Activated effector memory CD4-positive, alpha-beta T cell treated with anti-CD3 and anti-CD28 coated beads, Interleukin-2, amount 50 U/mL, for 16 hours (primary cell): ENCODE data around the gene TSPAN32.
"Not testable (repeated sequence)": the region's sequence is repeated elsewhere in the genome, so short reads cannot be mapped to it uniquely, and the experiment has no call there.

ENCODE experiments used
- DNase-seq: peaks from one replicate; pipeline ENCODE4 v3.0.0-alpha.2; 2020

Gene TSPAN32

GRCh38 chr11:2346014-2346413 lies 44.2 kb downstream of the TSPAN32 start:
- DNase-seq, result peak; percentile 25

DNA sequence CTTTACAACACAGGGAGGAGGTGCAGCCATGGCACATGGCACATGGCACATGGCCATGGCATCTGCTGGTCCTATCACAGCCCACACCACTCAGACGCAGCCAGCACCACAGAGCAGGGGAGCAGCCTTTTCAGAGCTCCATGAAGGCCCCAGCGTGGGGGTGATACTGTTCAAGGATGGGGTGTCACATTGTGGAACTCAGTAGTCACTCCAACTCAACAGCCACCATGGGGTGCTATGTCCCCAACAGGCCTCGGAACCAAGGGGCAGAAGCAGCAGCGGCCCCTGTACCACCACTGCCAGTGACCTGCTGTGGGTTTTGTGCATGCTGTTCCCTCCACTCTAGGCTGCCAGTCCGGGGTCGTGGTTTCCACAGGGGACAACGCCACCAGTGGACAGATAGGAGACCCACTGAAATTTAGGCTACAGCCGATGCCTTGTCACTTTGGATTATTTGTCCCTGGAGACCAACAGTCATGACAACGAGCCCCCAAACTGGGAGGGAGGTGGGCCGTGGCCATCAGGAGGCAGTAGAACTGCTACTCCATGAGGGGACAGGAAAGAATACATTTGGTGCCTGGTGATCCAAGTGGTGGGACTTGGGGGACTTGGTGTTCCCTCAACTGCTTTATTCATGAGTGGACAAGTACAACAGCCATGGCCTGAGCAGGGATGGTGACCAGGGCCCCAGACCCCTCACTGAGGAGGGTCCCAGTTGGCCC lies 44.9 kb downstream of the TSPAN32 start:
- DNase-seq, result peak; percentile 48

- peak; percentile 25 for DNase-seq
These were observed 45.6 kb downstream of the TSPAN32 start for GRCh38 chr11:2347308-2347830.

GRCh38 chr11:2348986-2349385 lies 47.2 kb downstream of the TSPAN32 start:
- no peak for DNase-seq

GRCh38 chr11:2351701-2352100 lies 49.9 kb downstream of the TSPAN32 start:
- DNase-seq, result peak; percentile 53

- DNase-seq, result no peak
These were observed 50.6 kb downstream of the TSPAN32 start for GRCh38 chr11:2352420-2352819.

DNA sequence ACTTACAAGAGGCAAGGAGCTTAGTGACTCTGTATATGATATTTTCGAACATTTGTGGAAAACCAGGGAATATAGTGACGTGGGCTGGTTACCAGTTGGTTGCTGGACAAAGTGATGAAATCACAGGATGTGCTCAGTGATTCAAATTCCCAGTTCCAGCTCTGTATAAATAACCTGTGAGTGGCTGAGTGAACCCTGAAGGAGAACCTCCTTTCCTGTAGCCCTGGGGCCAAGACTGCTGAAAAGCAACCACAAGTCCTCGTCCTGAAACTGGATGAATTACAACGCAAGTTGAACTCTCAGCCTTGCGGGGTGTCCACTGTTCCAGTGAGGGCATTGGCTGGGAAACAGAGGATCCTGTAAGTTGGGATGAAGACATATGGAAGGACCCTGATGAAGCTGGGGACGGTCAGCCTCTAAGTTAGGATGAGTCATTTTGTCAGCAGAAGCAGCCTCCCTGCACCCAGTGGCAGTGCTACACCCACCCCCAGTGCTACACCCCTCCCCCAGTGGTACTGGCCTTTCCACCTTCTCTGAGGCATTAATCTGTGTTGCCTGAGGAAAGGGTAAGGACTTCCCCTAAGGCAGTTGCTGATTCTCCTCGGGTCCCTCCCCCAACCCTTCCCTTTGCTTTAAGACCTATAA lies 53.3 kb downstream of the TSPAN32 start:
- no peak for DNase-seq

DNA sequence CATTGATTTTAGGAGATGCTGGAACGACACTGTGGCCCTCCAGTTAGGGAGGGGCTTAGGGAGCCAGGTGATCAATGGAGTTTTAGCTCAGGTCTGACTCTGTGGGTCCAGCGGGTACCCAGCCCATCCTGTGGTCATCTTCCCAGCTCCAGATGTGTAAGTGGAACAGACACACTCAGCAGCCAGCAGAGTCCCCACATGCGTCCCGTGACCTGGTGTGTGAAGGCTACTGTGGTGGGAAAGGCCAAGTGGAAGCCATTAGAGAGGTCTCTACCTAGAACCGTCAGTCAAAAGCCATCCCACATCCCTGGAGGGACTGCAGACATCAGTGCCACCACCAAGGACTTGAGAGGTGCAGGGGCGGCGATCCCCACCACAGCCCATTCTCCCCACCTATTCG lies 55.4 kb downstream of the TSPAN32 start:
- DNase-seq, result no peak

- DNase-seq, result not testable (repeated sequence)
These were observed 55.8 kb downstream of the TSPAN32 start for GRCh38 chr11:2357651-2358050.

GRCh38 chr11:2358754-2359442 lies 57.1 kb downstream of the TSPAN32 start:
- DNase-seq, result no peak

DNA sequence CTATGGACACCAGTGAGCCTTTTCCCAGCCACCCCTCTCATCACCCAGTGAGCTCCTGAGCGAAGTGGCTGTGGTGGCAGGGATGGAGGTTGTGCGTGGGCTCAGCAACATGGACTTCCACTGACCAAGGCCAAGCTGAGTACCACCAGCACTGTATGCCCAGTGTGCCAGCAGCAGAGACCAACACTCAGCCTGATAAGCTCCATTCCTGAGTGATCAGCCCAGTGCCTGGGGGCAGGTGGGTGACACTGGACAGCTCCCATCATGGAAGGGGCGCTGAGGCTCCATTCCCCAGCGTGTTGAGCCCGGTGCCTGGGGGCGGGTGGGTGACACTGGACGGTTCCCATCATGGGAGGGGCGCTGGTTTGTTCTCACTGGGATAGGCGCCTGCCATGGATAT lies 57.7 kb downstream of the TSPAN32 start:
- DNase-seq, result no peak

DNA sequence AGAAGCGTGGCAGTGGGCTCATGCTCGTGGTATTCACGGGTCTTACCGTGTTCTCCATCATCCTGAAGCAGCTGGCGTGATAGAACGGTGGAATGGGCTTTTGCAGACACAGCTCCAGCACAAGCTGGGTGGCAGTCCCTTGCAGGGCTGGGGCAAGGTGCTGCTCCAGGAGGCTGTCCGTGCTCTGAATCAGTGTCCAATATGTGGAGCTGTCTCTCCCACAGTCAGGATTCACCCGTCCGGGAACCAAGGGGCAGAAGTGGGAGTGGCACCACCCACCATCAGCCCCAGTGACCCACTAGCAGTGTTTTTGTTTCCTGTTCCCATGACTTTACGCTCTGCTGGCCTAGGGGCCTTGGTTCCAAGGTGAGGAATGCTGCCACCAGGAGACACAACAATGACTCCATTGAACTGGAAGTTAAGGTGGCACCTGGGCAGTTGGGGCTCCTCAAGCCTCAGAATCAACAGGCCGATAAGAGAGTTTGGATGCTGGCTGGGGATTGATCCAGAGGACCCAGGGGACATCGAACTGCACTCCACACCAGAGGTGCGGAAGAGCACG lies 58.3 kb downstream of the TSPAN32 start:
- no peak for DNase-seq

GRCh38 chr11:2361565-2361964 lies 59.8 kb downstream of the TSPAN32 start:
- no peak for DNase-seq

DNA sequence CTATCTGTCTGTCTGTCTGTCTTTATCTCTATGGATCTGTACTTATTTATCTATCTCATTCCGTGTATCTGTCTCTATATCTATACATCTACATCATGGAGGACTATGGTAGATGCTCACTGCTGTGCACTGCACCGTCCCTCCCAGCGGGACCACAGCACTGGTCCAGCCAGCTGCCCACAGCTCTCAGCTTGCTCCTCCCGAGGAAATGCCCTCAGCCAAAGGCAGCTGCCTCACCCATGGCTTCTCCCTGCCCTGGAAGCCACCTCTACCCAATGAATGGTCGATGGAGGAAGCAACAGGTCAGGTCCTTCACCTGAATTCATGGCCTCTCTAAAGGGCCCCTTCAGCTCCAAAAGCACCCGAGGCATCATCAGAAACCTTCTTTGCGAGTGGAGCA lies 60.6 kb downstream of the TSPAN32 start:
- DNase-seq, result no peak

- no peak for DNase-seq
These were observed 61.3 kb downstream of the TSPAN32 start for GRCh38 chr11:2363130-2363529.

GRCh38 chr11:2363577-2364370 lies 62.0 kb downstream of the TSPAN32 start:
- no peak for DNase-seq

DNA sequence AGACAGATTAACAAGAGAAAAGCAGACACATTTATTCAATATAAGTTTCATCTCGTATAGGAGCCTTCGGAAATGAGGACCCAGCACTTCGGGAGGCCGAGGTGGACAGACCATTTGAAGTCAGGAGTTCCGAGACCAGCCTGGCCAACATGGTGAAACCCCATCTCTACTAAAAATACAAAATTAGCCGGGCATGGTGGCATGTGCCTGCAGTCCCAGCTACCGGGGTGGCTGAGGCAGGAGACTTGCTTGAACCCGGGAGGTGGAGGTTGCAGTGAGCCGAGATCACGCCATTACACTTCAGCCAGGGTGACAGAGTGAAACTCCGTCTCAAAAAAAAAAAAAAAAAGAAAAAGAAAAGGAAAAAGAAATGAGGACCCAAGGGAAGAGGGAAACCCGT lies 62.6 kb downstream of the TSPAN32 start:
- not testable (repeated sequence) for DNase-seq

DNA sequence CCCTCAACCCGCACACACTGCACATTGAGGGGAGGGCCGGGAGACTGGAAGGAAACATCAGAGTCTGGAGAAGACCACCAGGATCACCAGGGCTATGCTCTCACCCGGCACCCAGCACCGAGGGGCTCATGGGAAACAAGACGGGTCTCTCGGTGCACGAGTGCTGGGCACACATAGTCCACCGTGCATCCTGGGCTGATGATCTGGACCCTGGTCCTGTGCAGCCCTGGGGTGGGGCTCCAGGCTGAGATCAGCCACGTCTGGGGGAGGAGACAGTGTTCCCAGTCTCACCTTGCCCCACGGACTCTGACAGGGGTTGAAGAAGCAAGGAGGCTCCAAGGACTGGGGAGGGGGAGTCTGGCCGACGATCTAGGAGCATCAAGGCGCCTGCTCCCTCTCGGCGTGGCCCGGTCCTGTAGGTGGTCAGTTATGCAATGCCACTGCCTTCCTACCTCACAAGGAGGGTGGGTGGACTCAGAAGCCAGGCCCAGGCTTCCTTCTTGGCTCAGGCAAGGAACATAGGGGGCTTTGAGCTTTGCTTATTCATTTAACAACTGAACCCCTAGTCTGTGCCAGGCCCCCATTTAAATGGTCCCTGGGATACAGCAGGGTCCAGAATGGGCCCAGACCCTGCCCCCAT lies 63.9 kb downstream of the TSPAN32 start:
- peak; percentile 24 for DNase-seq

DNA sequence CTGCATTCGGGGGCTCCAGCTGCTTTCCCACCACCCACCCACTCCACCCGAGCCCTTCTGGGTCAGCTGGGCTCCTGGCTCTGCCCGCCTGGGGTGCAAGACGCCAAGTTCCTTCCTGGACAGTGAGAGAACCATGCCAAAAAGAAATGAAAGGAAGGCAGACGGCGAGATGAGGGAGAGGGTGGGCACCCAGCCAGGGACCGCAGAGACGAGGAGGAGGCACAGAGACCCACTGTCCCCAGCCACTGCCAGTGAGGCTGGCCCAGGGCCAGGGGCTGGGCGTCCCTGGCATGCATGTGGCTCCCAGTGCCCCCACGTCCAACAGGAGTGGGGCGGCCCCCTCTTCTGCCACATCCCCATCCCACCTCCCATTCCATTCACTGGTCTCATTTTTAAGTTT lies 64.5 kb downstream of the TSPAN32 start:
- no peak for DNase-seq

- DNase-seq, result no peak
These were observed 64.9 kb downstream of the TSPAN32 start for GRCh38 chr11:2366733-2367132.

GRCh38 chr11:2367266-2368160 lies 65.7 kb downstream of the TSPAN32 start:
- DNase-seq, result no peak
